WTC11 (cell line): ENCODE results near the gene ISL2.

ENCODE experiments used
- CTCF ChIP-seq: fragments of 200-600 bp; IDR thresholded peaks from 2 replicates; pipeline ENCODE4 v1.8.0; 2022; ENCODE audit warnings: antibody characterized with exemption
- E2F4 ChIP-seq: sonication (generic); formaldehyde crosslinking; IDR thresholded peaks from 2 replicates; pipeline ENCODE4 v1.8.1; 2022; ENCODE audit warnings: low read depth, mild to moderate bottlenecking, moderate library complexity, missing genetic modification reagents, borderline replicate concordance
- MAX ChIP-seq: sonication (generic); formaldehyde crosslinking; IDR thresholded peaks from 2 replicates; pipeline ENCODE4 v1.8.0; 2022; ENCODE audit warnings: mild to moderate bottlenecking, missing genetic modification reagents
- MLX ChIP-seq: sonication (generic); formaldehyde crosslinking; IDR thresholded peaks from 2 replicates; pipeline ENCODE4 v1.8.1; 2023; ENCODE audit warnings: mild to moderate bottlenecking, missing genetic modification reagents, moderate library complexity
- OVOL2 ChIP-seq: fragments of 250-450 bp; sonication (Bioruptor Pico); IDR thresholded peaks from 2 replicates; pipeline ENCODE4 v1.9.0; 2021; ENCODE audit warnings: mild to moderate bottlenecking, borderline replicate concordance
- SMAD3 ChIP-seq: sonication (generic); formaldehyde crosslinking; IDR thresholded peaks from 2 replicates; pipeline ENCODE4 v1.8.0; 2022; ENCODE audit warnings: missing genetic modification reagents, mild to moderate bottlenecking, borderline replicate concordance
- SP1 ChIP-seq: sonication (generic); formaldehyde crosslinking; conservative IDR thresholded peaks from 2 replicates; pipeline ENCODE4 v1.8.1; 2022; ENCODE audit warnings: missing genetic modification reagents
- TEAD4 ChIP-seq: sonication (generic); formaldehyde crosslinking; IDR thresholded peaks from 2 replicates; pipeline ENCODE4 v1.8.0; 2022; ENCODE audit warnings: mild to moderate bottlenecking, missing genetic modification reagents
- ZNF671 ChIP-seq: fragments of 250-450 bp; sonication (Bioruptor Pico); IDR thresholded peaks from 2 replicates; pipeline ENCODE4 v1.8.0; 2021; ENCODE audit warnings: mild to moderate bottlenecking

GRCh38 chr15:76386926-76387325 lies 50.4 kb downstream of the ISL2 start:
- TF ChIP-seq SMAD3 (CRISPR knock-in tag) (no peak), CTCF (no peak), SP1 (CRISPR knock-in tag) (no peak), ZNF671 (CRISPR knock-in tag) (no peak), MAX (CRISPR knock-in tag) (no peak), TEAD4 (no peak), OVOL2 (CRISPR knock-in tag) (no peak), MLX (CRISPR knock-in tag) (no peak), E2F4 (CRISPR knock-in tag) (no peak)
